Heart left ventricle (tissue), 13 donors: ENCODE measurements around the gene SELENOP.

Experiments used
- POLR2A ChIP-seq, 2 donors: fragments of 450-650 bp; IDR thresholded peaks; one replicate each; pipeline ENCODE4 v1.6.1; 2017; ENCODE audit warnings: antibody characterized with exemption in 2 of 2, mild to moderate bottlenecking in 2 of 2, moderate library complexity in 2 of 2
- TF ChIP-seq, protein P1 (sequence below), 12 donors: fragments of 200-600 bp; sonication (generic) in 4 of 12; IDR thresholded peaks; one replicate each; pipeline versions ENCODE4 v1.5.0 to v1.8.0; 2018 to 2022; ENCODE audit warnings: antibody characterized with exemption in 12 of 12, mild to moderate bottlenecking in 5 of 12
- donor health status: ischemic (EF 13 %, LVEDD 7.1; RV severe dilation, severe dysfunction).
- donor health status: DM: no; HTN: yes; CAD: no.
- donor health status: DM: no; HTN: no; CAD: no.
- donor health status: ischemic (EF 25% LVEDD 6.9; RV normal size, moderate dysfunction).
- donor health status: ischemic (EF 25% LVEDD 5.7; RV mildly dilated, moderate dysfunction).
- donor health status: ischemic (EF 35%, LVEDD 5.7; RV mildly dilated, moderate dysfunction).
- donor health status: nonischemic (EF 11% LVEDD 7.7; RV severe dilation, severe dysfunction).
- donor health status: DM: yes; HTN: yes; CAD: no.
- donor health status: PGD.
- donor health status: ischemic (EF 29% LVEDD 5.4; RV normal size, mild dysfunction).
- donor health status: nonischemic (EF 23%, LVEDD 6.1; RV moderate dilation, normal function).

DNA sequence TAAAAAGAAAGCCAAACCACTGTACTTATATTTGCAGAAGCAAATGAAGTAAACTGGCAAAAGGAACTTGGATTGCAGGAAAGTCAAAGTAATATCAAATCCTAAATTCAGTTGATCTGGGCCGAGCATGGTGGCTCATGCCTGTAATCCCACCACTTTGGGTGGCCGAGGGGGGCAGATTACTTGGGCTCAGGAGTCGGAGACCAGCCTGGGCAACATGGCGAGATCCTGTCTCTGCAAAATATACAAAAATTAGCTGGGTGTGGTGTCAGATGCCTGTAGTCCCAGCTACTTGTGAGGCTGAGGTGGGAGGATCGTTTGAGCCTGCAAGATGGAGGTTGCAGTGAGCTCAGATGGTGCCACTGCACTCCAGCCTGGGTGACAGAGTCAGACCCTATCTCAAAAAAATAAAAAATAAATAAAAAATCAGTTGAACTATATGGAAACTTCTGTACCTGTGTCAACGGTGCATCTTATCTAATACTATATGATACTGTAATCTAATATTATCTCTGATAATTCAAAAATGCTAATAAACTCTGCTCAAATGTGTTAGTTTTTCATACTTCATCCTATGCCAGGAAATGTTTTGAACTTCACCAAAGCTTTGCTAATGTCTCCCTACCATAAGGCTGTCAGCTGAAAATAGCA lies 10.1 kb downstream of the SELENOP start:
- TF ChIP-seq, protein P1, sequence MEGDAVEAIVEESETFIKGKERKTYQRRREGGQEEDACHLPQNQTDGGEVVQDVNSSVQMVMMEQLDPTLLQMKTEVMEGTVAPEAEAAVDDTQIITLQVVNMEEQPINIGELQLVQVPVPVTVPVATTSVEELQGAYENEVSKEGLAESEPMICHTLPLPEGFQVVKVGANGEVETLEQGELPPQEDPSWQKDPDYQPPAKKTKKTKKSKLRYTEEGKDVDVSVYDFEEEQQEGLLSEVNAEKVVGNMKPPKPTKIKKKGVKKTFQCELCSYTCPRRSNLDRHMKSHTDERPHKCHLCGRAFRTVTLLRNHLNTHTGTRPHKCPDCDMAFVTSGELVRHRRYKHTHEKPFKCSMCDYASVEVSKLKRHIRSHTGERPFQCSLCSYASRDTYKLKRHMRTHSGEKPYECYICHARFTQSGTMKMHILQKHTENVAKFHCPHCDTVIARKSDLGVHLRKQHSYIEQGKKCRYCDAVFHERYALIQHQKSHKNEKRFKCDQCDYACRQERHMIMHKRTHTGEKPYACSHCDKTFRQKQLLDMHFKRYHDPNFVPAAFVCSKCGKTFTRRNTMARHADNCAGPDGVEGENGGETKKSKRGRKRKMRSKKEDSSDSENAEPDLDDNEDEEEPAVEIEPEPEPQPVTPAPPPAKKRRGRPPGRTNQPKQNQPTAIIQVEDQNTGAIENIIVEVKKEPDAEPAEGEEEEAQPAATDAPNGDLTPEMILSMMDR (IDR thresholded peaks at IDR 0.05), result no peak
- no peak for TF ChIP-seq POLR2A (IDR thresholded peaks at IDR 0.05)
